GM12892 (cell line): ENCODE results near the gene ADAMTS15.

Experiments used
- POLR2A ChIP-seq: IDR thresholded peaks from 2 replicates; pipeline ENCODE4 v1.6.1; 2011; ENCODE audit warnings: low read depth, low read length, control low read depth
- TAF1 ChIP-seq: IDR thresholded peaks from 2 replicates; pipeline ENCODE4 v1.6.1; 2011; ENCODE audit warnings: low read depth, mild to moderate bottlenecking, control low read depth, low read length, borderline replicate concordance

GRCh38 chr11:130457623-130458409 lies 9.4 kb downstream of the ADAMTS15 start:
- TF ChIP-seq POLR2A, result no peak
- TF ChIP-seq TAF1, result no peak
